Prostate gland (tissue), 2 donors: ENCODE results near the gene THBS4.

Experiments used
- POLR2A ChIP-seq: fragments of 450-650 bp; IDR thresholded peaks from one replicate; pipeline ENCODE4 v1.6.1; 2016; ENCODE audit warnings: antibody characterized with exemption, mild to moderate bottlenecking
- TF ChIP-seq, protein P1 (sequence below), 4 experiments: fragments of 200-600 bp in 2 of 4; fragments of 450-650 bp in 2 of 4; sonication (generic) in 2 of 4; IDR thresholded peaks; 1 replicate in 3 of 4; 2 replicates in 1 of 4; pipeline ENCODE4 v1.5.1; 2016 to 2019; ENCODE audit warnings: antibody characterized with exemption in 4 of 4, mild to moderate bottlenecking in 2 of 4, moderate library complexity in 2 of 4

DNA sequence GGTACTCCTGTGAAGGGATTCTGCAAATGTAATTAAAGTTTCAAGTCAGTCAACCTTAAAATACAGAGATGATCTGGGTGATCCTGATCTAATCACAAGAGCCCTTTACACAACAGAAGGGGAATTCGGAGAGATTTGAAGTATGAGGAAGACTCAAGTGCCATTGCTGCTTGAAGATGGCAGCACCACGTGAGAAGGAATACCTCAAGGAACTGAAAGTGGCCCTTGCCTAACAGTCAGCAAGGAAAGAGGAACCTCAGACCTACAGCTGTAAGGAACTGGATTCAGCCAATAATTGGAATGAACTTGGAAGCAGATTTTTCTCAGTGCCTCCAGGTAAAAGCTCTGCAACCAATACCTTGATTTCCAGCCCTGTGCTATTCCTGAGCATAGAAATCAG lies 87.4 kb downstream of the THBS4 start:
- no peak for TF ChIP-seq POLR2A
- TF ChIP-seq, protein P1, sequence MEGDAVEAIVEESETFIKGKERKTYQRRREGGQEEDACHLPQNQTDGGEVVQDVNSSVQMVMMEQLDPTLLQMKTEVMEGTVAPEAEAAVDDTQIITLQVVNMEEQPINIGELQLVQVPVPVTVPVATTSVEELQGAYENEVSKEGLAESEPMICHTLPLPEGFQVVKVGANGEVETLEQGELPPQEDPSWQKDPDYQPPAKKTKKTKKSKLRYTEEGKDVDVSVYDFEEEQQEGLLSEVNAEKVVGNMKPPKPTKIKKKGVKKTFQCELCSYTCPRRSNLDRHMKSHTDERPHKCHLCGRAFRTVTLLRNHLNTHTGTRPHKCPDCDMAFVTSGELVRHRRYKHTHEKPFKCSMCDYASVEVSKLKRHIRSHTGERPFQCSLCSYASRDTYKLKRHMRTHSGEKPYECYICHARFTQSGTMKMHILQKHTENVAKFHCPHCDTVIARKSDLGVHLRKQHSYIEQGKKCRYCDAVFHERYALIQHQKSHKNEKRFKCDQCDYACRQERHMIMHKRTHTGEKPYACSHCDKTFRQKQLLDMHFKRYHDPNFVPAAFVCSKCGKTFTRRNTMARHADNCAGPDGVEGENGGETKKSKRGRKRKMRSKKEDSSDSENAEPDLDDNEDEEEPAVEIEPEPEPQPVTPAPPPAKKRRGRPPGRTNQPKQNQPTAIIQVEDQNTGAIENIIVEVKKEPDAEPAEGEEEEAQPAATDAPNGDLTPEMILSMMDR (IDR thresholded peaks at IDR 0.05): no peak
